Uterus (tissue), 2 donors: ENCODE results near the gene IFNLR1.

Experiments
- CTCF ChIP-seq, 4 experiments: fragments of 200-600 bp in 2 of 4; fragments of 450-650 bp in 2 of 4; sonication (generic) in 2 of 4; IDR thresholded peaks; one replicate each; pipeline ENCODE4 v1.5.1; 2016 to 2019; ENCODE audit warnings: antibody characterized with exemption in 4 of 4, mild to moderate bottlenecking in 2 of 4, moderate library complexity in 1 of 4
- POLR2A ChIP-seq, 2 donors: fragments of 450-650 bp; IDR thresholded peaks; one replicate each; pipeline ENCODE4 v1.6.1; 2016; ENCODE audit warnings: antibody characterized with exemption in 2 of 2, mild to moderate bottlenecking in 1 of 2, moderate library complexity in 1 of 2

- no peak for TF ChIP-seq CTCF (IDR thresholded peaks at IDR 0.05)
- TF ChIP-seq POLR2A (IDR thresholded peaks at IDR 0.05) = no peak
These were observed 46.3 kb downstream of the IFNLR1 start for GRCh38 chr1:24140741-24141181.
